ENCODE data around the gene DCAKD.
A peak's percentile ranks its signal among the peaks of the same experiment; 100 is the strongest.

The DCAKD gene

GRCh38 chr17:45051060-45051719 is at the start of gene DCAKD:
TSS of gene DCAKD (minus strand) at chr17:45051632. CDS start at chr17:45034885, 16,747 bp downstream.
- peak; percentile 96 for DNase-seq (ENCODE audit: low spot score)

GRCh38 chr17:45098869-45099616 is 47.6 kb upstream of the DCAKD start:
- DNase-seq (ENCODE audit: low spot score), result peak; percentile 87

- no peak for DNase-seq (ENCODE audit: low spot score)
Observed at GRCh38 chr17:45098081-45098868, 46.8 kb upstream of the DCAKD start.

- DNase-seq (ENCODE audit: low spot score), result no peak
Observed at GRCh38 chr17:45096926-45097325, 45.5 kb upstream of the DCAKD start.

GRCh38 chr17:45096141-45096540 is 44.7 kb upstream of the DCAKD start:
- peak; percentile 50 for DNase-seq (ENCODE audit: low spot score)

- peak; percentile 11 for DNase-seq (ENCODE audit: low spot score)
Observed at GRCh38 chr17:45093444-45094110, 42.1 kb upstream of the DCAKD start.

GRCh38 chr17:45092911-45093430 is 41.5 kb upstream of the DCAKD start:
- DNase-seq (ENCODE audit: low spot score), result peak; percentile 97

GRCh38 chr17:45091778-45092425 is 40.5 kb upstream of the DCAKD start:
- peak; percentile 11 for DNase-seq (ENCODE audit: low spot score)

GRCh38 chr17:45090711-45091110 is 39.3 kb upstream of the DCAKD start:
- peak; percentile 14 for DNase-seq (ENCODE audit: low spot score)

- no peak for DNase-seq (ENCODE audit: low spot score)
Observed at GRCh38 chr17:45088741-45089140, 37.3 kb upstream of the DCAKD start.

GRCh38 chr17:45087978-45088377 is 36.5 kb upstream of the DCAKD start:
- no peak for DNase-seq (ENCODE audit: low spot score)

GRCh38 chr17:45087504-45087975 is 36.1 kb upstream of the DCAKD start:
- DNase-seq (ENCODE audit: low spot score), result peak; percentile 32

- no peak for DNase-seq (ENCODE audit: low spot score)
Observed at GRCh38 chr17:45086865-45087503, 35.6 kb upstream of the DCAKD start.

- no peak for DNase-seq (ENCODE audit: low spot score)
Observed at GRCh38 chr17:45086391-45086790, 35.0 kb upstream of the DCAKD start.

GRCh38 chr17:45081047-45081703 is 29.7 kb upstream of the DCAKD start:
- no peak for DNase-seq (ENCODE audit: low spot score)

- DNase-seq (ENCODE audit: low spot score), result no peak
Observed at GRCh38 chr17:45077643-45078042, 26.2 kb upstream of the DCAKD start.

GRCh38 chr17:45073414-45074070 is 22.1 kb upstream of the DCAKD start:
- DNase-seq (ENCODE audit: low spot score), result peak; percentile 79

GRCh38 chr17:45070809-45071208 is 19.4 kb upstream of the DCAKD start:
- no peak for DNase-seq (ENCODE audit: low spot score)

- no peak for DNase-seq (ENCODE audit: low spot score)
Observed at GRCh38 chr17:45070001-45070400, 18.6 kb upstream of the DCAKD start.

- DNase-seq (ENCODE audit: low spot score), result no peak
Observed at GRCh38 chr17:45067637-45068036, 16.2 kb upstream of the DCAKD start.
